RPMI7951 (cell line): ENCODE results near the gene CHST13. TPM values are rescaled to one million over a fixed set of nuclear protein-coding genes. Genes with fewer than 3 reads are reported as not detected.
"Not testable (repeated sequence)": the region's sequence is repeated elsewhere in the genome, so short reads cannot be mapped to it uniquely, and the experiment has no call there.

Experiments used
- DNase-seq: peaks from one replicate; pipeline ENCODE4 v3.0.0-alpha.2; 2012; ENCODE audit warnings: low read depth
- total RNA-seq: library from RNA; depleted of rRNA; stranded (reverse); fragments of >200 nt; shearing (Covaris generic); gene quantifications from 2 replicates; pipeline ENCODE4 v1.2.3, GENCODE V29; 2014; rRNA removed

Gene CHST13
- total RNA-seq, 1 experiment from 2014 or later = not detected

- no peak for DNase-seq
These were observed 58.4 kb downstream of the CHST13 start for GRCh38 chr3:126582311-126582710.

- not testable (repeated sequence) for DNase-seq
These were observed 67.6 kb downstream of the CHST13 start for GRCh38 chr3:126591515-126591914.

Other genes starting within 250 kb of the CHST13 start
- gene KLF15, start 166.7 kb upstream of the CHST13 start, total RNA-seq = 0.59 and 0.72 TPM in 2 replicates
- not detected in 2 replicates for gene CFAP100, start 129.2 kb upstream of the CHST13 start, total RNA-seq
- gene ZXDC, start 48.3 kb upstream of the CHST13 start, total RNA-seq = 10.7 and 12.4 TPM in 2 replicates
- gene UROC1, start 6.4 kb upstream of the CHST13 start, total RNA-seq = not detected in 2 replicates
- not detected in 2 replicates for gene C3orf22, start 34.8 kb downstream of the CHST13 start, total RNA-seq
- 6.0 and 7.8 TPM in 2 replicates for gene TXNRD3, start 131.0 kb downstream of the CHST13 start, total RNA-seq
- gene CHCHD6, start 180.1 kb downstream of the CHST13 start, total RNA-seq = 18.7 and 23.0 TPM in 2 replicates